Measurements from ENCODE around the gene C1QTNF6. TPM values are rescaled to one million over a fixed set of nuclear protein-coding genes. Genes with fewer than 3 reads are reported as not detected.
A peak's percentile ranks its signal among the peaks of the same experiment; 100 is the strongest.

The C1QTNF6 gene
- 64.9 and 67.2 TPM in 2 replicates for polyA plus RNA-seq (2013)

DNA sequence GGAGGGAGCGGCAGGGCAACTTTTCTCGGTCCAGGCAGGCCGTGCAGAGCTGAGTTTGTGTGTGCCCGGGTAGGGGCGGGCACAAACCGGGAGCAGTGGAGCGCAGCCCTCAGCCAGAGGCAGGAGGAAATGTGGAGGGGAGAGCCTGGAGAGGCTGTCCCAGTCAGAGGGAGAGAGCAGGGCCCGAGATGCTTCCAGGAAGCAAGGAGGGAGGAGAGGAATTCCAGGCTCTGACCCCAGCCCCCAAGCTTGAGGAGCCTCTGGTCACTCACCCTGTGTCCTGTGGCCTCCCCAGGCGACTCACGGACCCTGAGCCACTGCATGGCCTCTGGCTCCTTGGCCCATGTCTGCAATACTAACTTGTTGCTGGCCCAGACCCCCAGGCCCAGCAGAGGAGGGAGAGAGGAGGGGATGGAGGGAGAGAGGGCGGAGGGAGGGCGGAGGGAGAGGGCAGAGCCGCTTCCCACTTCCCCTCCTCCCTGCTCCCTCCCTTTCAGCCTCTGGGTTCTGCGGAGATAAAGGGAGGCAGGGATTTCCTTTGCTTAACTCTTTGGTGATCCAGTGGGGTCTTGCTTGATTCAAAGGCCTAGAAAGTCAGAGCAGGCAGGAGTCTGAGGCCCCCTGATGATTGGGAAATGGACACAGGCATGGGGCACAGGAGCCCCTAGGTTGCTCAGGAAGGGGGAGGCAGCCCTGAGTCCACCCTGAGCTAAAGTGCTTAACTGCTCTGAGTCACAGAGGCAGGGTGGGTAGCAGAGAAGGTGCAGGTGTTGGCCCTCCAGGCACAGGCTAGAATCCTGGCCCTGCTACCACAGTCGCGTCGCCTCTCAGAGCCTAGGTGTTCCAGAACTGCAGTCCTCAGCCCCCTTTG, at the start of gene C1QTNF6:
C1QTNF6 (minus strand) TSS at position 357 of the 871 bp plus-strand sequence; CDS start at position 323, 34 bp downstream.
- peak within 1 kb of the TSS; percentile 97 for H3K14ac ChIP-seq (ENCODE audit: low read length)
- peak within 1 kb of the TSS; percentile 53 for H3K4me2 ChIP-seq (ENCODE audit: low read length)
- peaks cover 6% of the 10 kb centered on the region for H3K79me2 ChIP-seq (ENCODE audit: control insufficient read depth, insufficient read depth, low read length, poor library complexity)
- H3K27ac ChIP-seq (ENCODE audit: low read depth, low read length), result peak within 1 kb of the TSS; percentile 96
- peak within 1 kb of the TSS; percentile 39 for H3K4me3 ChIP-seq (ENCODE audit: low read depth, low read length)
- peak within 1 kb of the TSS; percentile 90 for H4K8ac ChIP-seq (ENCODE audit: low read depth, low read length)
- no peaks in the 10 kb centered on the region for H3K9me3 ChIP-seq (ENCODE audit: insufficient read depth, low read depth, low read length)
- H3K23ac ChIP-seq (ENCODE audit: low read length), result no peak within 1 kb of the TSS
- peak within 1 kb of the TSS; percentile 95 for H2BK120ac ChIP-seq (ENCODE audit: insufficient read depth, low read length, poor library complexity)
- H2BK12ac ChIP-seq (ENCODE audit: low read length), result peak within 1 kb of the TSS; percentile 53
- peak within 1 kb of the TSS; percentile 73 for H4K12ac ChIP-seq (ENCODE audit: low read depth, low read length)
- peak within 1 kb of the TSS; percentile 94 for H2BK5ac ChIP-seq (ENCODE audit: low read depth, low read length, poor library complexity)
- H4K91ac ChIP-seq (ENCODE audit: low read depth, low read length), result peak within 1 kb of the TSS; percentile 95
- H3K18ac ChIP-seq (ENCODE audit: low read length), result peak within 1 kb of the TSS; percentile 89
- peaks cover 36 to 38% of the 10 kb centered on the region in 2 experiments for H3K4me1 ChIP-seq (ENCODE audit: control insufficient read depth in 1 of 2, insufficient read depth in 2 of 2, low read length in 2 of 2)
- H3K36me3 ChIP-seq (ENCODE audit: control insufficient read depth in 1 of 2, insufficient read depth in 2 of 2, low read length in 2 of 2), result peaks cover 8 to 10% of the 10 kb centered on the region in 2 experiments
- H2AFZ ChIP-seq (ENCODE audit: insufficient read depth, low read length, poor library complexity), result peak within 1 kb of the TSS; percentile 24
- H2AK5ac ChIP-seq (ENCODE audit: low read length), result peak within 1 kb of the TSS; percentile 95
- peak within 1 kb of the TSS; percentile 10 for H3K9ac ChIP-seq (ENCODE audit: low read length)
- no CpG with 5 or more reads among the region's 17 CpGs for WGBS (ENCODE audit: extremely low coverage, insufficient coverage, insufficient read length)
- peak; percentile 87 to 91 for DNase-seq
- H3K27me3 ChIP-seq (ENCODE audit: insufficient read depth, low read length), result no peaks in the 10 kb centered on the region
- H3K79me1 ChIP-seq (ENCODE audit: low read length), result peaks cover 32% of the 10 kb centered on the region
- peak within 1 kb of the TSS; percentile 56 for H3K4ac ChIP-seq (ENCODE audit: low read depth, low read length)

DNA sequence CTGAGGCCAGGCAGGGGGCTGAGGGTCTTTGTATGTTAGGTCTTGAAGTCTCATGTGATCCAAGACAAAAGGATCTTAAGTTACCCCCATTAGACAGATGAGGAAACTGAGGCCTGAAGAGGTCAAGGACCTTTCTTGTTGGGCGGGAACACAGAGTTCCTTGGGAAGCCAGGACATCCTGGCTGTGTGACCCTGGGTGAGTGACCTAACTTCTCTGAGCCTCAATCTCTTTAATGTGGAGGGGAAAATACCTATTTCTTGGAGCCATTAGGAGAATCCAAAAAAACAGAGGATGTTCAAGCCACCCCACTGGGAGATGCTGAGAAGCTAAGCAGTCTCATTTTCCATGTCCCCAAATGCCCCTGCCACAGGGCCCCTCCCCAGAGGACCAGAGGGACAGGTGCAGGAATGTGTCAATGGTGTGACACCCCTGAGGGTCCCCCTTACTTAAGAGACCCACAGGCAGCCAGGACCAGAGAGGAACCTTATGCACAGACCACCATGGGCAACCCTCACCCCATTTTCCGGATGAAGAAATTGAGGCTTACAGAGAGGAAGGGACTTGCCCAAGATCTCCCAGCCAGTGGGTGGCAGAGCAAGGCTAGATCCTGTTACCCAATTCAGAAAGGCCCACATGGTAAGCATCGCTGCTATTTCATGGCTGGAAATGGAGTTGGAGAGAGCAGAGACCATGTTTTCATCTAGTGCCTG, 48.0 kb upstream of the C1QTNF6 start:
- Histone ChIP-seq H4K91ac (ENCODE audit: low read depth, low read length) (no peak overlapping the region), H3K18ac (ENCODE audit: low read length) (no peak overlapping the region), H3K27ac (ENCODE audit: low read depth, low read length) (no peak overlapping the region), H3K4me1 (ENCODE audit: control insufficient read depth in 1 of 2, insufficient read depth in 2 of 2, low read length in 2 of 2) (no peaks in the 10 kb centered on the region), H2BK120ac (ENCODE audit: insufficient read depth, low read length, poor library complexity) (no peak overlapping the region), H3K79me1 (ENCODE audit: low read length) (no peaks in the 10 kb centered on the region), H3K14ac (ENCODE audit: low read length) (no peak overlapping the region), H4K8ac (ENCODE audit: low read depth, low read length) (no peak overlapping the region), H3K9ac (ENCODE audit: low read length) (no peak overlapping the region), H3K23ac (ENCODE audit: low read length) (no peak overlapping the region), H2BK5ac (ENCODE audit: low read depth, low read length, poor library complexity) (no peak overlapping the region), H3K4me2 (ENCODE audit: low read length) (no peak overlapping the region), H4K12ac (ENCODE audit: low read depth, low read length) (no peak overlapping the region), H3K9me3 (ENCODE audit: insufficient read depth, low read depth, low read length) (no peaks in the 10 kb centered on the region), H3K4ac (ENCODE audit: low read depth, low read length) (no peak overlapping the region), H2AK5ac (ENCODE audit: low read length) (no peak overlapping the region), H2AFZ (ENCODE audit: insufficient read depth, low read length, poor library complexity) (no peak overlapping the region), H3K79me2 (ENCODE audit: control insufficient read depth, insufficient read depth, low read length, poor library complexity) (no peaks in the 10 kb centered on the region), H3K4me3 (ENCODE audit: low read depth, low read length) (no peak overlapping the region), H2BK12ac (ENCODE audit: low read length) (no peak overlapping the region), H3K27me3 (ENCODE audit: insufficient read depth, low read length) (no peaks in the 10 kb centered on the region), H3K36me3 (ENCODE audit: control insufficient read depth in 1 of 2, insufficient read depth in 2 of 2, low read length in 2 of 2) (no peaks in the 10 kb centered on the region)
- no CpG with 5 or more reads among the region's 3 CpGs for WGBS (ENCODE audit: extremely low coverage, insufficient coverage, insufficient read length)
- no peak for DNase-seq

DNA sequence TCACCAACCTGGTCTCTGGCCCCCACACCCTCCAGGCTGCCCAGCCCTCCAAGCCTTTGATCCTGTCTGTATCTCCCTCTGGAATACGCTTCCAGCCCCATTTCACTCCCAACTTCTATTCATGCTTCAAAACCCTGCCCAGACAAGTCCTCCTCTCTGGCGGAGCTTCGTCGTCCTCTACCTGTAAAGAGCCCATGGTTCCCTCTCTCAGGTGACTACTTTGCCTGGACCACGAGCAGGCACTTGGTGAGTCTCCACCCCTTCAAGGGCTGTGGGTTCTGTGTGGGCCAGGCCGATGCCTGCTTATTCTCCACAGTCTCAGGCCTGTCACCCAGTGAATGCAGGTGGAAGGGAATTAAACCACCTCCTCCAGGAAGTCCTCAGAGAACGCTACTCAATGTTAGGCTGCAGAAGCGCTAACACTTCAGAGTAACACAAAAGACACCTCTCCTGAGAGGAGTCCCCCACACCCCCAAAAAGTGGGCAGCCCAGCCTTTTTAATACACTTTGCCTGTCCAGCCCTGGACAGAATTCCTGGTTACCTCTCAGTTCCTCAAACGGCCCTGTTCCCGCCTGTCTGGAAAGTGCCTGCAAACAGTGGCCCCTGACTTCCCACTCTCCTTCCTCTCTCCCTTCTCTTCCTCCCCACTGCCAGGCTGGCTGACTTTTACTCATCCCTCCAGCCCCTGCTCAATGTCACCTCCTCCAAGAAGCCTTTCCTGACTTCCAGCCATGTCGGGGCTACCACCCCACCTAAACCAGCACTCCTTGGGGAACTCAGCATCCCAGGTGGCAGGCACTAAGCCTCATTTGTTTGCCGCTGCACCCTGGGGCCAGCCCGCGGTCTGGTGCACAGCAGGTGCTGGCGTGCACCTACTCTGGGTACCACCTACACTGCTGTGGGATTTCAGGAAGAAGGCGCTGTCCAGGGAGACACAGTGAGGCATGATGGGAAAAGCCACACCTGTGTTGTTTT, 47.0 kb upstream of the C1QTNF6 start:
- Histone ChIP-seq H3K18ac (ENCODE audit: low read length) (no peak overlapping the region), H2BK12ac (ENCODE audit: low read length) (no peak overlapping the region), H3K14ac (ENCODE audit: low read length) (no peak overlapping the region), H2BK5ac (ENCODE audit: low read depth, low read length, poor library complexity) (no peak overlapping the region), H2AFZ (ENCODE audit: insufficient read depth, low read length, poor library complexity) (no peak overlapping the region), H3K4me1 (ENCODE audit: control insufficient read depth in 1 of 2, insufficient read depth in 2 of 2, low read length in 2 of 2) (no peaks in the 10 kb centered on the region), H3K9ac (ENCODE audit: low read length) (no peak overlapping the region), H3K9me3 (ENCODE audit: insufficient read depth, low read depth, low read length) (no peaks in the 10 kb centered on the region), H3K27ac (ENCODE audit: low read depth, low read length) (no peak overlapping the region), H2BK120ac (ENCODE audit: insufficient read depth, low read length, poor library complexity) (no peak overlapping the region), H4K12ac (ENCODE audit: low read depth, low read length) (no peak overlapping the region), H3K4me3 (ENCODE audit: low read depth, low read length) (no peak overlapping the region), H3K4me2 (ENCODE audit: low read length) (no peak overlapping the region), H2AK5ac (ENCODE audit: low read length) (no peak overlapping the region), H3K23ac (ENCODE audit: low read length) (no peak overlapping the region), H3K79me1 (ENCODE audit: low read length) (no peaks in the 10 kb centered on the region), H4K8ac (ENCODE audit: low read depth, low read length) (no peak overlapping the region), H3K4ac (ENCODE audit: low read depth, low read length) (no peak overlapping the region), H3K27me3 (ENCODE audit: insufficient read depth, low read length) (no peaks in the 10 kb centered on the region), H3K79me2 (ENCODE audit: control insufficient read depth, insufficient read depth, low read length, poor library complexity) (no peaks in the 10 kb centered on the region), H4K91ac (ENCODE audit: low read depth, low read length) (no peak overlapping the region), H3K36me3 (ENCODE audit: control insufficient read depth in 1 of 2, insufficient read depth in 2 of 2, low read length in 2 of 2) (no peaks in the 10 kb centered on the region)
- WGBS (ENCODE audit: extremely low coverage, insufficient coverage, insufficient read length), result no CpG with 5 or more reads among the region's 16 CpGs
- DNase-seq, result no peak
